ENCODE data around the gene LYRM1. TPM values are rescaled to one million over a fixed set of nuclear protein-coding genes. Genes with fewer than 3 reads are reported as not detected.

Gene LYRM1
- total RNA-seq, 1 donor from 2014 or later = 23.2 TPM

DNA sequence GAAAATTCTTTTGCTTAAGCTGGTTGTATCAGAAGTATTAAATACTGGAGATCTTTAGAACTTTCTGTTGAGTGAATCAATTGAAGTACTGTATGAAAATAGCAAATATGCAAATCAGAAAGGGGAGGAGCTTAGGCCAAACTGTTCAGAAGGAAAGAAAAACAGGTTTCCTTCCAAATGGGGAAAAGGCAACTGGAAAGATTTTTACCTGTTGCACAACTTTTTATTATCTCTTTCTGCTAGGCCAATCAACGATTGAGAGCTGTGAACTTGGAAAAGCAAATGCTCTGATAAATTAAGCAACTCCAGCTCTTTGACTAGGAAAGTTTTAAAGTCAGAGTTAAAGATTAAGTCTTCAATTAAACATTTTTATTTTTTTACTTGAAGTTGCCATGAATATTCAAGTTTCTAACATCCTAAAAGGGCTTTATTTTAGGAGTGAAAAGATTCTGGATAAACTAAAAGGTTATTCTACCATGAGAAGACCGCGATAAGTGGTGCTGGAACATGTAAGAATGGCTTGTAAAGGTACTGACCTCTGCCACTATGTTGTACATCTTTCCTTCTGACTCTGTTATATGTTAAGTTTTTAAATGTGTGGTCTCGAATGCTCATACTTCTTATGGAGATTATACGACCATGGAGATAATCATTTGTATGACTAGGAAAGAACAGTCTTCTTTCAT is 16.9 kb upstream of the LYRM1 start:
- Mint-ChIP-seq H3K27me3 (ENCODE audit: unreplicated experiment) (no peaks in the 10 kb centered on the region), H3K4me1 (ENCODE audit: low read depth, unreplicated experiment) (no peaks in the 10 kb centered on the region), H3K4me3 (ENCODE audit: unreplicated experiment) (no peak overlapping the region), H3K36me3 (ENCODE audit: unreplicated experiment) (no peaks in the 10 kb centered on the region), H3K27ac (ENCODE audit: unreplicated experiment) (no peak overlapping the region), H3K9me3 (ENCODE audit: unreplicated experiment) (no peaks in the 10 kb centered on the region)
- TF ChIP-seq, protein P1, sequence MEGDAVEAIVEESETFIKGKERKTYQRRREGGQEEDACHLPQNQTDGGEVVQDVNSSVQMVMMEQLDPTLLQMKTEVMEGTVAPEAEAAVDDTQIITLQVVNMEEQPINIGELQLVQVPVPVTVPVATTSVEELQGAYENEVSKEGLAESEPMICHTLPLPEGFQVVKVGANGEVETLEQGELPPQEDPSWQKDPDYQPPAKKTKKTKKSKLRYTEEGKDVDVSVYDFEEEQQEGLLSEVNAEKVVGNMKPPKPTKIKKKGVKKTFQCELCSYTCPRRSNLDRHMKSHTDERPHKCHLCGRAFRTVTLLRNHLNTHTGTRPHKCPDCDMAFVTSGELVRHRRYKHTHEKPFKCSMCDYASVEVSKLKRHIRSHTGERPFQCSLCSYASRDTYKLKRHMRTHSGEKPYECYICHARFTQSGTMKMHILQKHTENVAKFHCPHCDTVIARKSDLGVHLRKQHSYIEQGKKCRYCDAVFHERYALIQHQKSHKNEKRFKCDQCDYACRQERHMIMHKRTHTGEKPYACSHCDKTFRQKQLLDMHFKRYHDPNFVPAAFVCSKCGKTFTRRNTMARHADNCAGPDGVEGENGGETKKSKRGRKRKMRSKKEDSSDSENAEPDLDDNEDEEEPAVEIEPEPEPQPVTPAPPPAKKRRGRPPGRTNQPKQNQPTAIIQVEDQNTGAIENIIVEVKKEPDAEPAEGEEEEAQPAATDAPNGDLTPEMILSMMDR (IDR thresholded peaks at IDR 0.05; ENCODE audit: partially characterized antibody, unreplicated experiment) = no peak
- no peak for DNase-seq

GRCh38 chr16:20884240-20884556 is 16.4 kb upstream of the LYRM1 start:
- no peaks in the 10 kb centered on the region for H3K4me1 Mint-ChIP-seq (ENCODE audit: low read depth, unreplicated experiment)
- H3K27ac Mint-ChIP-seq (ENCODE audit: unreplicated experiment) = no peak overlapping the region
- TF ChIP-seq, protein P1 (IDR thresholded peaks at IDR 0.05; ENCODE audit: partially characterized antibody, unreplicated experiment) = no peak
- no peak overlapping the region for H3K4me3 Mint-ChIP-seq (ENCODE audit: unreplicated experiment)
- no peaks in the 10 kb centered on the region for H3K36me3 Mint-ChIP-seq (ENCODE audit: unreplicated experiment)
- H3K9me3 Mint-ChIP-seq (ENCODE audit: unreplicated experiment) = no peaks in the 10 kb centered on the region
- DNase-seq = no peak
- no peaks in the 10 kb centered on the region for H3K27me3 Mint-ChIP-seq (ENCODE audit: unreplicated experiment)

DNA sequence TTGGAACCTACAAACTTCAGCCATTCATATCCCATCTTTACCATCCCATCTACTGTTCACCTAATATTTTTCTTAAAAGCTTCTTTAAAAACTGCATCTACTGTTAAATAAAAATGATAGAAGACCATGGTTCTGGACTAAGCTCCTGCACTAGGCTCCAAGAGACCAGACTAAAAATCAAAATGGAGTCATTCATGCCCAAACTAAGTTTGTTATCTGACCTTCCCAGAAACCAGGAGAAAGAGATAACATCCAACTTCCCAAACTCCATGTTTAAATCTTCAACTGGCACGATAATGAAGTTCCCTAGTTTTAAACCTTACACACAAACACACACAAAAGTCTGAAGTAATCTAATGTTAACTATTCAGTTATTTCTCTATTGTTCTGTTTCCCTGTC is 14.3 kb upstream of the LYRM1 start:
- H3K4me1 Mint-ChIP-seq (ENCODE audit: low read depth, unreplicated experiment) = no peaks in the 10 kb centered on the region
- no peaks in the 10 kb centered on the region for H3K27me3 Mint-ChIP-seq (ENCODE audit: unreplicated experiment)
- no peaks in the 10 kb centered on the region for H3K9me3 Mint-ChIP-seq (ENCODE audit: unreplicated experiment)
- DNase-seq = no peak
- H3K4me3 Mint-ChIP-seq (ENCODE audit: unreplicated experiment) = no peak overlapping the region
- no peaks in the 10 kb centered on the region for H3K36me3 Mint-ChIP-seq (ENCODE audit: unreplicated experiment)
- H3K27ac Mint-ChIP-seq (ENCODE audit: unreplicated experiment) = no peak overlapping the region
- TF ChIP-seq, protein P1 (IDR thresholded peaks at IDR 0.05; ENCODE audit: partially characterized antibody, unreplicated experiment) = no peak

GRCh38 chr16:20887207-20887606 is 13.4 kb upstream of the LYRM1 start:
- no peaks in the 10 kb centered on the region for H3K36me3 Mint-ChIP-seq (ENCODE audit: unreplicated experiment)
- no peak for DNase-seq
- H3K4me1 Mint-ChIP-seq (ENCODE audit: low read depth, unreplicated experiment) = no peaks in the 10 kb centered on the region
- no peaks in the 10 kb centered on the region for H3K27me3 Mint-ChIP-seq (ENCODE audit: unreplicated experiment)
- TF ChIP-seq, protein P1 (IDR thresholded peaks at IDR 0.05; ENCODE audit: partially characterized antibody, unreplicated experiment) = no peak
- no peaks in the 10 kb centered on the region for H3K9me3 Mint-ChIP-seq (ENCODE audit: unreplicated experiment)
- H3K27ac Mint-ChIP-seq (ENCODE audit: unreplicated experiment) = no peak overlapping the region
- H3K4me3 Mint-ChIP-seq (ENCODE audit: unreplicated experiment) = no peak overlapping the region

- TF ChIP-seq, protein P1 (IDR thresholded peaks at IDR 0.05; ENCODE audit: partially characterized antibody, unreplicated experiment) = no peak
- no peak overlapping the region for H3K4me3 Mint-ChIP-seq (ENCODE audit: unreplicated experiment)
- no peak for DNase-seq
- no peaks in the 10 kb centered on the region for H3K9me3 Mint-ChIP-seq (ENCODE audit: unreplicated experiment)
- H3K4me1 Mint-ChIP-seq (ENCODE audit: low read depth, unreplicated experiment) = no peaks in the 10 kb centered on the region
- H3K36me3 Mint-ChIP-seq (ENCODE audit: unreplicated experiment) = no peaks in the 10 kb centered on the region
- H3K27me3 Mint-ChIP-seq (ENCODE audit: unreplicated experiment) = no peaks in the 10 kb centered on the region
- H3K27ac Mint-ChIP-seq (ENCODE audit: unreplicated experiment) = no peak overlapping the region
These were observed 10.8 kb upstream of the LYRM1 start for GRCh38 chr16:20889625-20890275.

All from glutamatergic neuron (in vitro differentiated cells).